H1 (cell line): Measurements from ENCODE around the gene MRPS27. TPM values are rescaled to one million over a fixed set of nuclear protein-coding genes. Genes with fewer than 3 reads are reported as not detected.

Source experiments
- CTCF ChIA-PET: fragments of 300-600 bp; sonication (Branson Sonifier 250); formaldehyde crosslinking; loops from one replicate; lab custom pipeline; 2021; ENCODE audit not compliant: partially characterized antibody; lab: Charles Lee
- POLR2A ChIA-PET: fragments of 300-600 bp; sonication (Branson Sonifier 250); formaldehyde crosslinking; loops from one replicate; lab custom pipeline; 2021; ENCODE audit warnings: inconsistent platforms; ENCODE audit not compliant: partially characterized antibody; lab: Charles Lee
- DNase-seq, 2 experiments: peaks; one replicate each; pipeline versions ENCODE4 v3.0.0 to v3.0.0-alpha.2; 2010 to 2022; ENCODE audit warnings: low spot score in 2 of 2, low read depth in 1 of 2, mixed read lengths in 1 of 2
- FAIRE-seq: peaks from 2 replicates; lab custom pipeline; 2011; peaks lifted over from hg19 to GRCh38; lab: Jason Lieb, UNC
- H2AFZ ChIP-seq: 2 replicates; pipeline ENCODE4 v1.8.1; 2012; ENCODE audit warnings: low read length, inconsistent platforms
- H2AK5ac ChIP-seq: 2 replicates; pipeline ENCODE4 v1.6.1; 2013; ENCODE audit warnings: low read depth, low read length
- H2BK120ac ChIP-seq: replicated peaks from 2 replicates; pipeline ENCODE3; 2013; ENCODE audit warnings: low read depth, low read length, inconsistent platforms
- H2BK12ac ChIP-seq: 2 replicates; pipeline ENCODE4 v1.6.1; 2013; ENCODE audit warnings: low read depth, low read length
- H2BK15ac ChIP-seq: 2 replicates; pipeline ENCODE4 v1.6.1; 2013; ENCODE audit warnings: low read length
- H2BK20ac ChIP-seq: 2 replicates; pipeline ENCODE4 v1.6.1; 2013; ENCODE audit warnings: low read length
- H2BK5ac ChIP-seq: 2 replicates; pipeline ENCODE4 v1.6.1; 2013; ENCODE audit warnings: low read depth, low read length
- H3K14ac ChIP-seq: 2 replicates; pipeline ENCODE4 v1.6.1; 2013; ENCODE audit warnings: inconsistent platforms; ENCODE audit not compliant: insufficient read length
- H3K18ac ChIP-seq: 2 replicates; pipeline ENCODE4 v1.6.1; 2013; ENCODE audit warnings: low read length; ENCODE audit errors: extremely low read depth
- H3K23ac ChIP-seq: 2 replicates; pipeline ENCODE4 v1.6.1; 2013; ENCODE audit warnings: inconsistent platforms; ENCODE audit not compliant: insufficient read length
- H3K23me2 ChIP-seq: 2 replicates; pipeline ENCODE4 v1.6.1; 2013; ENCODE audit warnings: low read depth, low read length
- H3K27ac ChIP-seq: 2 replicates; pipeline ENCODE4 v1.6.1; 2011; ENCODE audit warnings: low read depth, low read length, inconsistent platforms
- H3K27me3 ChIP-seq, 4 experiments: replicated peaks in 1 of 4; 1 replicate in 1 of 4; 2 replicates in 3 of 4; pipeline versions ENCODE4 v1.6.1 to v1.8.1; 2011 to 2013; ENCODE audit warnings: low read length in 3 of 4, mild to moderate bottlenecking in 3 of 4, inconsistent platforms in 2 of 4, mixed read lengths in 2 of 4, moderate library complexity in 1 of 4; ENCODE audit not compliant: control insufficient read depth in 3 of 4, insufficient read depth in 3 of 4; ENCODE audit errors: extremely low read depth in 1 of 4
- H3K36me3 ChIP-seq, 4 experiments: 2 replicates each; pipeline versions ENCODE4 v1.6.1 to v1.8.1; 2011 to 2013; ENCODE audit warnings: mild to moderate bottlenecking in 4 of 4, low read length in 3 of 4, moderate library complexity in 2 of 4, control low read depth in 1 of 4, inconsistent platforms in 1 of 4; ENCODE audit not compliant: insufficient read depth in 4 of 4, control insufficient read depth in 2 of 4
- H3K4ac ChIP-seq: replicated peaks from 2 replicates; pipeline ENCODE3; 2013; ENCODE audit warnings: low read length, low read depth, mixed read lengths, inconsistent platforms; ENCODE audit not compliant: insufficient read length
- H3K4me1 ChIP-seq, 4 experiments: replicated peaks in 1 of 4; 1 replicate in 1 of 4; 2 replicates in 3 of 4; pipeline versions ENCODE4 v1.6.1 to v1.8.1; 2011 to 2013; ENCODE audit warnings: low read length in 3 of 4, inconsistent platforms in 2 of 4, mixed read lengths in 1 of 4; ENCODE audit not compliant: insufficient read depth in 4 of 4, control insufficient read depth in 3 of 4
- H3K4me2 ChIP-seq, 2 experiments: 2 replicates each; pipeline versions ENCODE4 v1.6.1 to v1.8.1; 2011 to 2013; ENCODE audit warnings: low read depth in 2 of 2, low read length in 2 of 2, control low read depth in 1 of 2, inconsistent platforms in 1 of 2, mild to moderate bottlenecking in 1 of 2; ENCODE audit not compliant: insufficient read depth in 1 of 2
- H3K4me3 ChIP-seq, 4 experiments: fragments of 200-600, 300-600 bp in 1 of 4; sonication (generic), shearing (Covaris generic), sonication (Bioruptor Twin) in 1 of 4; 2 replicates each; pipeline versions ENCODE4 v1.5.1 to v1.8.1; 2011 to 2016; ENCODE audit warnings: low read length in 4 of 4, low read depth in 3 of 4, control low read depth in 2 of 4, inconsistent platforms in 2 of 4, mild to moderate bottlenecking in 2 of 4, mixed read lengths in 1 of 4, moderate library complexity in 1 of 4; ENCODE audit not compliant: insufficient read depth in 2 of 4; ENCODE audit errors: extremely low read depth in 1 of 4
- H3K56ac ChIP-seq: replicated peaks from 2 replicates; pipeline ENCODE3; 2013; ENCODE audit warnings: low read depth, mild to moderate bottlenecking, mixed read lengths, low read length, inconsistent platforms; ENCODE audit not compliant: insufficient read length
- H3K79me1 ChIP-seq: 2 replicates; pipeline ENCODE4 v1.6.1; 2013; ENCODE audit warnings: low read depth, low read length, control low read depth
- H3K79me2 ChIP-seq, 2 experiments: 2 replicates each; pipeline versions ENCODE4 v1.6.1 to v1.8.1; 2012 to 2013; ENCODE audit warnings: low read length in 2 of 2, mild to moderate bottlenecking in 2 of 2, inconsistent platforms in 1 of 2; ENCODE audit not compliant: insufficient read depth in 2 of 2, control insufficient read depth in 1 of 2
- H3K9ac ChIP-seq, 4 experiments: replicated peaks in 1 of 4; 1 replicate in 1 of 4; 2 replicates in 3 of 4; pipeline versions ENCODE4 v1.6.1 to v1.8.1; 2011 to 2013; ENCODE audit warnings: low read depth in 3 of 4, low read length in 3 of 4, control low read depth in 2 of 4, mild to moderate bottlenecking in 2 of 4, moderate library complexity in 2 of 4, inconsistent platforms in 1 of 4; ENCODE audit errors: extremely low read depth in 1 of 4
- H3K9me3 ChIP-seq, 2 experiments: 2 replicates each; pipeline versions ENCODE4 v1.6.1 to v1.8.1; 2012 to 2013; ENCODE audit warnings: mild to moderate bottlenecking in 2 of 2, moderate library complexity in 2 of 2, control low read depth in 1 of 2, inconsistent platforms in 1 of 2, low read depth in 1 of 2, low read length in 1 of 2, mixed read lengths in 1 of 2; ENCODE audit not compliant: insufficient read depth in 2 of 2
- H4K20me1 ChIP-seq, 2 experiments: replicated peaks in 1 of 2; 2 replicates each; pipeline versions ENCODE3 to v1.8.1; 2011 to 2013; ENCODE audit warnings: inconsistent platforms in 2 of 2, low read length in 2 of 2, mild to moderate bottlenecking in 1 of 2; ENCODE audit not compliant: insufficient read depth in 2 of 2, control insufficient read depth in 1 of 2
- H4K5ac ChIP-seq: 2 replicates; pipeline ENCODE4 v1.6.1; 2013; ENCODE audit warnings: low read length, low read depth, mixed read lengths, inconsistent platforms; ENCODE audit not compliant: insufficient read length
- H4K8ac ChIP-seq: 2 replicates; pipeline ENCODE4 v1.8.0; 2013; ENCODE audit warnings: mild to moderate bottlenecking, moderate library complexity, low read length, inconsistent platforms; ENCODE audit not compliant: insufficient read depth; ENCODE audit errors: extremely low read depth
- H4K91ac ChIP-seq: replicated peaks from 2 replicates; pipeline ENCODE3; 2013; ENCODE audit warnings: low read length, mixed read lengths, inconsistent platforms; ENCODE audit not compliant: insufficient read length
- KDM4A ChIP-seq: IDR thresholded peaks from one replicate; pipeline ENCODE4 v1.7.1; 2012; ENCODE audit warnings: low read depth, mild to moderate bottlenecking, moderate library complexity, low read length, inconsistent platforms; ENCODE audit not compliant: severe bottlenecking
- RXRA ChIP-seq: IDR thresholded peaks from 2 replicates; pipeline ENCODE4 v1.6.1; 2011; ENCODE audit warnings: low read depth, mild to moderate bottlenecking, low read length, moderate library complexity; ENCODE audit not compliant: insufficient read depth
- WGBS, 2 experiments: shearing (Covaris generic) in 1 of 2; methylation state at CpG; one replicate each; pipeline versions ENCODE4 v1.1.6 to v1.1.7; 2013 to 2015; ENCODE audit warnings: low lambda C conversion rate in 2 of 2, mixed read lengths in 2 of 2, inconsistent platforms in 1 of 2, low coverage in 1 of 2, missing lambda C conversion rate in 1 of 2; ENCODE audit not compliant: insufficient replicate concordance in 2 of 2, insufficient coverage in 1 of 2, insufficient read length in 1 of 2; ENCODE audit errors: extremely low coverage in 1 of 2, missing lambda C conversion rate in 1 of 2; 5-methylcytosine and 5-hydroxymethylcytosine counted together
- polyA plus RNA-seq, 7 experiments: library from polyadenylated mRNA; depleted of rRNA in 3 of 7; stranded (reverse) in 5 of 7; unstranded in 2 of 7; fragments of >200 nt in 5 of 7; fragments of 200-250 nt in 2 of 7; gene quantifications; 1 replicate in 5 of 7; 2 replicates in 1 of 7; 4 replicates in 1 of 7; pipeline versions ENCODE4 v1.2.1 to v1.2.3, GENCODE V29; 2011 to 2013; ENCODE audit warnings: missing spikeins in 2 of 7, mixed read lengths in 2 of 7
- total RNA-seq: library from RNA; stranded (reverse); fragmentation: NEBNext Ultra II Directional; extraction: Animal tissue kit (Norgen Biotek cat#: 25700); gene quantifications from 2 replicates; pipeline ENCODE4 v1.2.1, GENCODE V29; 2021

MRPS27 gene
- total and polyA plus RNA-seq, 2 of the 8 experiments (the other 6 are each of a cell fraction or from before 2014, with no cell fraction given): 93.2 to 102 TPM

GRCh38 chr5:72285424-72285821 is 34.6 kb downstream of the MRPS27 start:
- H3K4me3 ChIP-seq: no peak overlapping the region
- no peak overlapping the region for H4K91ac ChIP-seq
- H3K18ac ChIP-seq: no peak overlapping the region
- no peak overlapping the region for H3K23ac ChIP-seq
- H3K56ac ChIP-seq: no peak overlapping the region
- H3K4me1 ChIP-seq: no peaks in the 10 kb centered on the region
- no peak overlapping the region for H2AFZ ChIP-seq
- no peak overlapping the region for H3K4ac ChIP-seq
- H4K8ac ChIP-seq: no peak overlapping the region
- no peaks in the 10 kb centered on the region for H4K20me1 ChIP-seq
- H2AK5ac ChIP-seq: no peak overlapping the region
- H3K9me3 ChIP-seq: no peaks in the 10 kb centered on the region
- TF ChIP-seq KDM4A (no peak), RXRA (no peak)
- H2BK5ac ChIP-seq: no peak overlapping the region
- no peak overlapping the region for H4K5ac ChIP-seq
- DNase-seq: no peak
- no peaks in the 10 kb centered on the region for H3K79me2 ChIP-seq
- H3K79me1 ChIP-seq: no peaks in the 10 kb centered on the region
- no peaks in the 10 kb centered on the region for H3K23me2 ChIP-seq
- peaks cover 0 to 20% (median 8%) of the 10 kb centered on the region in 4 experiments; a peak in 5 of 8 replicates for H3K36me3 ChIP-seq
- ChIA-PET POLR2A (no interaction called here), CTCF (interaction anchor here (0.7 to 1.0 kb wide), 2 partner anchors 14 to 173 kb away, joined by 3 read pairs; no protein-coding TSS in a partner anchor)
- FAIRE-seq: no peak
- 89% methylated on average over 3 of the region's 3 CpGs; no CpG with 5 or more reads in 1 of the 2 experiments for WGBS, 2 experiments
- H3K14ac ChIP-seq: no peak overlapping the region
- no peak overlapping the region for H2BK20ac ChIP-seq
- H3K27ac ChIP-seq: no peak overlapping the region
- no peak overlapping the region for H3K4me2 ChIP-seq
- H2BK12ac ChIP-seq: no peak overlapping the region
- no peaks in the 10 kb centered on the region for H3K27me3 ChIP-seq
- no peak overlapping the region for H2BK120ac ChIP-seq
- H2BK15ac ChIP-seq: no peak overlapping the region
- H3K9ac ChIP-seq: no peak overlapping the region
